ENCODE data around the gene TMEM176A. TPM values are rescaled to one million over a fixed set of nuclear protein-coding genes. Genes with fewer than 3 reads are reported as not detected.

TMEM176A gene
- total and polyA plus RNA-seq, 2 donors (not counting 1 experiment from before 2014, with no cell fraction given): 0.12 to 14.2 TPM

DNA sequence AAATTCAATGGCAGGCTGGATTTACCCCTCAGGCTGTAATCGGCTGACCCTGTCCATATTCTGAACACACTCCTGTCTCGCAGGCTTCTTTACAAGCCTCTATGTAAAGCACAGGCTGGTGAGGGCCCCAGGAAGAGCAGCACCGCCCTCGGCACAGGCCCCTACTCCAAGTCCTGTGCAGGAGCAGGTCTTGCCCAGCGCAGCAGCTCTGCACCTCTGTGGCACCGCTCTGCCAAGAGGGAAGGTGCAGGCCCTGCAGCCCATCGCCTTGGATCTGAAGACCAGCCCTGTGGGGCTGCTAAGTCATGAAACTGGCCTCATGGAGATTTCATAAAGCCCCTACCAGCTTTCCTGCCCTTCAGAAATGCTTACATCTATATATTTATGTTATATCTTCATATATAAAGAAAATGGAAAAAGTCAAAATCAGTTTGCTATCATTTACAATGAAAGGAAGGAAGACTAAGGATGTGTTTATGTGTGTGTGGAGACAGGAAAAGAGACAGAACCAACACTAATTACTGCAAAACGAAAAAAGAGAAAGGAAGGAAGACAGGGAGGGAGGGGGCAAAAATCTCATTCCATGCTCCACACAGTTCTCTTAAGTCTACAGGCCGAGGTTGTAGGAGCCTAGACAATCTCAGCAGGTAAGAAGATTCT lies 10.0 kb upstream of the TMEM176A start:
- no peak for DNase-seq (ENCODE audit: low read depth in 2 of 2)
- no peak overlapping the region for H3K27ac ChIP-seq (ENCODE audit: insufficient read depth, low read length)
- H2AFZ ChIP-seq (ENCODE audit: low read length): no peak overlapping the region
- no peak overlapping the region for H3K4me3 ChIP-seq (replicated peaks in 1 of 4; ENCODE audit: control extremely low read depth in 1 of 4, insufficient read depth in 1 of 4, low read depth in 3 of 4, low read length in 4 of 4)
- TF ChIP-seq, protein P1, sequence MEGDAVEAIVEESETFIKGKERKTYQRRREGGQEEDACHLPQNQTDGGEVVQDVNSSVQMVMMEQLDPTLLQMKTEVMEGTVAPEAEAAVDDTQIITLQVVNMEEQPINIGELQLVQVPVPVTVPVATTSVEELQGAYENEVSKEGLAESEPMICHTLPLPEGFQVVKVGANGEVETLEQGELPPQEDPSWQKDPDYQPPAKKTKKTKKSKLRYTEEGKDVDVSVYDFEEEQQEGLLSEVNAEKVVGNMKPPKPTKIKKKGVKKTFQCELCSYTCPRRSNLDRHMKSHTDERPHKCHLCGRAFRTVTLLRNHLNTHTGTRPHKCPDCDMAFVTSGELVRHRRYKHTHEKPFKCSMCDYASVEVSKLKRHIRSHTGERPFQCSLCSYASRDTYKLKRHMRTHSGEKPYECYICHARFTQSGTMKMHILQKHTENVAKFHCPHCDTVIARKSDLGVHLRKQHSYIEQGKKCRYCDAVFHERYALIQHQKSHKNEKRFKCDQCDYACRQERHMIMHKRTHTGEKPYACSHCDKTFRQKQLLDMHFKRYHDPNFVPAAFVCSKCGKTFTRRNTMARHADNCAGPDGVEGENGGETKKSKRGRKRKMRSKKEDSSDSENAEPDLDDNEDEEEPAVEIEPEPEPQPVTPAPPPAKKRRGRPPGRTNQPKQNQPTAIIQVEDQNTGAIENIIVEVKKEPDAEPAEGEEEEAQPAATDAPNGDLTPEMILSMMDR (conservative IDR thresholded peaks at IDR 0.05 in 1 of 2, IDR thresholded peaks at IDR 0.05 in 1 of 2; ENCODE audit: low read depth in 1 of 2, low read length in 2 of 2): no peak
- no peak for TF ChIP-seq EZH2 (IDR thresholded peaks at IDR 0.05; ENCODE audit: low read length, missing control alignments)
- no peaks in the 10 kb centered on the region for H3K27me3 ChIP-seq (ENCODE audit: control insufficient read depth, insufficient read depth, low read length)
- no peaks in the 10 kb centered on the region for H3K9me3 ChIP-seq (ENCODE audit: control insufficient read depth, insufficient read depth, low read depth, low read length)
- no peaks in the 10 kb centered on the region for H3K4me1 ChIP-seq (ENCODE audit: control insufficient read depth, extremely low read depth, insufficient read depth, low read length)
- H4K20me1 ChIP-seq (ENCODE audit: control insufficient read depth, extremely low read depth, insufficient read depth, low read length): no peaks in the 10 kb centered on the region
- no peak overlapping the region for H3K9ac ChIP-seq (ENCODE audit: insufficient read depth, low read length)
- H3K36me3 ChIP-seq (ENCODE audit: control insufficient read depth, insufficient read depth, low read length): no peaks in the 10 kb centered on the region
- H3K79me2 ChIP-seq (ENCODE audit: control insufficient read depth, insufficient read depth, low read length): no peaks in the 10 kb centered on the region
- no peak overlapping the region for H3K4me2 ChIP-seq (ENCODE audit: extremely low read depth, insufficient read depth, low read length)

- Histone ChIP-seq H2AFZ (ENCODE audit: low read length) (no peak overlapping the region), H4K20me1 (ENCODE audit: control insufficient read depth, extremely low read depth, insufficient read depth, low read length) (no peaks in the 10 kb centered on the region), H3K79me2 (ENCODE audit: control insufficient read depth, insufficient read depth, low read length) (no peaks in the 10 kb centered on the region), H3K27me3 (ENCODE audit: control insufficient read depth, insufficient read depth, low read length) (no peaks in the 10 kb centered on the region), H3K36me3 (ENCODE audit: control insufficient read depth, insufficient read depth, low read length) (no peaks in the 10 kb centered on the region), H3K9ac (ENCODE audit: insufficient read depth, low read length) (no peak overlapping the region), H3K4me3 (replicated peaks in 1 of 4; ENCODE audit: control extremely low read depth in 1 of 4, insufficient read depth in 1 of 4, low read depth in 3 of 4, low read length in 4 of 4) (no peak overlapping the region), H3K4me2 (ENCODE audit: extremely low read depth, insufficient read depth, low read length) (no peak overlapping the region), H3K9me3 (ENCODE audit: control insufficient read depth, insufficient read depth, low read depth, low read length) (no peaks in the 10 kb centered on the region), H3K27ac (ENCODE audit: insufficient read depth, low read length) (no peak overlapping the region), H3K4me1 (ENCODE audit: control insufficient read depth, extremely low read depth, insufficient read depth, low read length) (no peaks in the 10 kb centered on the region)
- no peak for TF ChIP-seq EZH2 (IDR thresholded peaks at IDR 0.05; ENCODE audit: low read length, missing control alignments)
- TF ChIP-seq, protein P1 (conservative IDR thresholded peaks at IDR 0.05 in 1 of 2, IDR thresholded peaks at IDR 0.05 in 1 of 2; ENCODE audit: low read depth in 1 of 2, low read length in 2 of 2): no peak
- no peak for DNase-seq (ENCODE audit: low read depth in 2 of 2)
Measured at GRCh38 chr7:150791304-150791703, 9.3 kb upstream of the TMEM176A start.

GRCh38 chr7:150791746-150792452 lies 8.7 kb upstream of the TMEM176A start:
- Histone ChIP-seq H3K79me2 (ENCODE audit: control insufficient read depth, insufficient read depth, low read length) (no peaks in the 10 kb centered on the region), H4K20me1 (ENCODE audit: control insufficient read depth, extremely low read depth, insufficient read depth, low read length) (no peaks in the 10 kb centered on the region), H2AFZ (ENCODE audit: low read length) (no peak overlapping the region), H3K4me1 (ENCODE audit: control insufficient read depth, extremely low read depth, insufficient read depth, low read length) (no peaks in the 10 kb centered on the region), H3K9ac (ENCODE audit: insufficient read depth, low read length) (no peak overlapping the region), H3K9me3 (ENCODE audit: control insufficient read depth, insufficient read depth, low read depth, low read length) (no peaks in the 10 kb centered on the region), H3K4me3 (replicated peaks in 1 of 4; ENCODE audit: control extremely low read depth in 1 of 4, insufficient read depth in 1 of 4, low read depth in 3 of 4, low read length in 4 of 4) (no peak overlapping the region), H3K27me3 (ENCODE audit: control insufficient read depth, insufficient read depth, low read length) (no peaks in the 10 kb centered on the region), H3K36me3 (ENCODE audit: control insufficient read depth, insufficient read depth, low read length) (no peaks in the 10 kb centered on the region), H3K4me2 (ENCODE audit: extremely low read depth, insufficient read depth, low read length) (no peak overlapping the region), H3K27ac (ENCODE audit: insufficient read depth, low read length) (no peak overlapping the region)
- no peak for DNase-seq (ENCODE audit: low read depth in 2 of 2)
- TF ChIP-seq EZH2 (IDR thresholded peaks at IDR 0.05; ENCODE audit: low read length, missing control alignments): no peak
- TF ChIP-seq, protein P1 (conservative IDR thresholded peaks at IDR 0.05 in 1 of 2, IDR thresholded peaks at IDR 0.05 in 1 of 2; ENCODE audit: low read depth in 1 of 2, low read length in 2 of 2): no peak
